DMS153 treated with DMSO at 0.1 percent for 48 hours (cell line): Measurements from ENCODE around the gene MARK4.
A peak's percentile ranks its signal among the peaks of the same experiment; 100 is the strongest.
"Not testable (repeated sequence)": the region's sequence is repeated elsewhere in the genome, so short reads cannot be mapped to it uniquely, and the experiment has no call there.

Experiments used
- DNase-seq: peaks from one replicate; lab custom pipeline; 2025; ENCODE audit not compliant: unreplicated experiment; lab: John Stamatoyannopoulos, UW

Gene MARK4

DNA sequence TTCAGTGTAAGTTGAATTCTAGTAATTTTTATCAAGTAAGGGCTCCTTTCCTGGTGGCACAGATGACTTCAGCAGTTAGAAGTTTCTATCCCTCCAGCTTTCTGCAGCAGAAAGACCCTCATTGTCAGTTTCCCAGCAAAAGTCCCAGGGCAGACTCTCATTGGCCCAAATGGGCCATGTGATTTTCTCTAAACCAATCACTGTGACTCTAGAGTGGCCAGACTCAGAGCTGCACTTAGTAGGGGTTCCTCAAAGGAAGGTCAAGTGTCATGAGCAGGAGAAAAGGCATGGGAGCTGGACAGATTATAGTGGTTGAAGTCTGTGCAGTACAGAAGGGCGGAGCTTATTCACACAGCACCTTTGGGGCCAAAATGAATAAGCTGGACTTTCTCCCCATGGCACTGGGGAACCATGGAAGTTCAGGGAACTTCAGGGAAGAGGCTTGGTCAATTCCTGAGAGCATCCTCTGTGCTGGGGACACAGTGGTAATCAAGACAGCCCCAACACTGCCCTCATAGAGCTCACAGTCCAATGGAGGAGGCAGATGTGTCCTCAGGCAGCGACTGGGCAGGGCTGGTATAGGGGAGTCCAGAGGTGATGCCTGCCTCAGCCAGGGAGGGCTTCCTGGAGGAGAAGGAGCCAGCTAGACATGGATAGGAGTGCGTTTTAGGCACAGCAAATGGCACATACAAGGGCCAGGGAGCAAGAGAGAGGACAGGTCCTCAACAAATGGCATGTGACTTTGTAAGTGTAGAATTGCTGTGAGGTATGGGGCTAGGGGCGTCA lies 53.3 kb downstream of the MARK4 start:
- DNase-seq = no peak

DNA sequence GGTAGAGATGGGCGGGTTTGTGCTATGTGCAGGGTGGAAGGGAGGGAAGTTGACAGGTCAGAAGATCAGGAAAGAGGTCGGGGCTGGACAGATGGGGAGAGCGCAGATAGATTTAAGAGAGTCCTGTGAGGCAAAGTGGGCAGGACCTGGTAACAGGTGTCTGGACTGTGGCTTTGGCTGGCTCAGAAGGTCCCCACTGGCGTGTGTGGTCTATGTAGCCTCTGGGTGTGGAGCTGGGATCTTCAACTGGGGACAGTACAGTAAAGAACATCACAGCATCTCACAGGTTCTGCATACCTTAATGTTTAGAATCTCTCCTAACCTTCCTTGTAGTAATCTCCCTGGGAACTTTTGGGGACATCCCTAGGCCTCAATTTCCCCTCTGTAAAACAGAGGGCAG lies 53.9 kb downstream of the MARK4 start:
- no peak for DNase-seq

DNA sequence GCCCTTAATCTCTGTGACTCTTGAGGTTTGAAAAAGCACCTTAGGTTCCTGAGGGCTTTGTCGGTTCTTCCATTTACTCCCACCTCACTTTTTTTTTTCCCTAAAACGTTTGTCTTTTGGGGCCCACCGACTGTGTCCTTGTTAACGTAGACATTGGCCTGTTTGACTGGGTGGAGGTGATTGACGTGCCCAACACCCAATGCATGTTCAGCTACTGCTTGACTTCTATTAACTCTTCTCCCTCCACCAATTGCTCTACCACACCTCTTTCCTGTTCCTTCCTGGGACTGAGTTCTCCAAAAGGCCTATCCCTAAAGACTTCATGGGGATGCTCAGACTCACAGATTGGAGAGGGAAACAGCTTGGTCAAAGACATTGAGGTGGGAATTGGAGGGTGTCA lies 54.4 kb downstream of the MARK4 start:
- no peak for DNase-seq

GRCh38 chr19:45306040-45306439 lies 55.0 kb downstream of the MARK4 start:
- DNase-seq = no peak

- peak; percentile 13 for DNase-seq
These were observed 55.5 kb downstream of the MARK4 start for GRCh38 chr19:45306518-45307027.

- DNase-seq = no peak
These were observed 56.3 kb downstream of the MARK4 start for GRCh38 chr19:45307361-45307760.

GRCh38 chr19:45309322-45309721 lies 58.3 kb downstream of the MARK4 start:
- DNase-seq = not testable (repeated sequence)

DNA sequence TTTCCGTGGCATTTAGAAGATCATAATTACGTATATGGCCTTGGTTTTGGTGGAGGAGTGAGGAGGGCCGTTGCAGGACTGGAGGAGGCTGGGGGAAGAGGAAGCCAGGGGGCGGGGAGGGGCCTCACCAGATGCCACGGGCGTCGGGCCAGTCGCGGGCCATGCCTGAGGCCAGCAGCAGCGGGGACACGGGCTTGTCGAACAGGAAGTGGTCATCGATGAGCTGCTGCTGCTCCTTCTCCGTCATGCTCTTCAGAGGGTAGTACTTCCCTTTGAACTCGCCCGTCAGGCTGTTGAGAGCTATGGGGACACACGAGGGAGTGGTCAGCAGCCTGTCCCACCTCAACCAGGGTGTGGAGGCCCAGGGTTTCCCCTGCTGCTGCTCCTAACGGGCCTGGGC lies 60.5 kb downstream of the MARK4 start:
- DNase-seq = no peak

DNA sequence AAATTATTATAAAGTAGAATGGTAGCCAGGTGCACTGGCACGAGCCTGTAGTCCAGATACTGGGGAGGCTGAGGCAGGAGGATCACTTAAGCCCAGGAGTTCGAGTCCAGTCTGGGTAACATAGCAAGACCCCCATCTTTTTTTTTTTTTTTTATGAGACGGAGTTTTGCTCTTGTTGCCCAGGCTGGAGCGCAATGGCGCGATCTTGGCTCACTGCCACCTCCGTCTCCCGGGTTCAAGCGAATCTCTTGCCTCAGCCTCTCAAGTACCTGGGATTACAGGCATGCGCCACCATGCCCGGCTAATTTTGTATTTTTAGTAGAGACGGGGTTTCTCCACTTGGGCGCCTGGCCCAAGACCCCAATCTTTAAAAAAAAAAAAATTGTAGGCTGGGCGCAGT lies 61.2 kb downstream of the MARK4 start:
- DNase-seq = not testable (repeated sequence)

GRCh38 chr19:45314708-45315245 lies 63.7 kb downstream of the MARK4 start:
- no peak for DNase-seq

DNA sequence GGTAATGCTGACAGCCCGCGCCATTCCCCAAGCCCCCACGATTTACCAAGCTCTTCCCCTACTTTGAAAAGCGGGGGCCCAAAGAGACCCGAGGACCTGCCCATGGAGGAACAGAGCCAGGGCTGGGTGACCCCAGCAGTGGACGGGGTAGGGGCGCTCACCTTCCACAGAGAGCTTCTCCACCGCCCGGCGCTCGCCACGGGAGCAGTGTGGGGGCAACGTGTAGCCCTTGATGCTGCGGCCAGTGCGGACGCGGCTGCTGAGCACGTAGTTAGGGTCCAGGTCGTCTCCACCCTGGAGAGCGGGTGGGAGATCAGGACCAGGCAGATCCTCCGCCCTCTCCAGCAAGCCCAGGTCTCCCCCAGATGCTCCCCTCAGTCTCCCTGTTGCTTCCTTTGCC lies 64.2 kb downstream of the MARK4 start:
- no peak for DNase-seq

DNA sequence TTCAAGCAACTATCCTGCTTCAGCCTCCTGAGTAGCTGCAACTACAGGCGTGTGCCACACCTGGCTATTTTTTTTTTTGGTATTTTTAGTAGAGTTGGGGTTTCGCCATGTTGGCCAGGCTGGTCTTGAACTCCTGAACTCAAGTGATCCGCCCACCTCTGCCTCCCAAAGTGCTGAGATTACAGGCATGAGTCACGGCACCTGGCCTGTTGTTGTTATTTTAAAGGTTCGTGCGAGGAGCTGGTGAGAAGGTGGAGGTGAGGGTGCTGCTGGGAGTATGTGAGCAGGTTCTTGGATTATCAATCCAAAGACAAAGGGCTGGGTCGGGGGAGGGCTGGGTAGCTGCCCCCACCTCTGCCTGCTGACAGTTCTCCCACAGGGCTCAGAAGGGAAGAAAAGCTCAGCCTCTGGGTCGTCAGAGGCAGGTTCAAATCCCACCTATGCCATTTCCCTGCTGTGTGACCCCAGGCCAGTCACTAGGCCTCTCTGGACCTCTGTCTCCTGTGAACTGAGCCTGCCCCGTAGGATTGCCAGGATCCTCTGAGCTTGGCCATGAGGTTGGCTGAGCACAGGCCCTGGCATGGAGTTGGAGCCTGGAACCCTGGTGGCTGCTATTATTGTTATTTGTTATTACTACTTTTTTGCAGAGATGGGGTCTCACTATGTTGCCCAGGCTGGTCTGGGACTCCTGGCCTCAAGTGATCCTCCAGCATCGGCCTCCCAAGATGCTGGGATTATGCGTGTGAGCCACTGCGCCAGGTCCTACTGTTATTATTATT lies 70.1 kb downstream of the MARK4 start:
- no peak for DNase-seq

DNA sequence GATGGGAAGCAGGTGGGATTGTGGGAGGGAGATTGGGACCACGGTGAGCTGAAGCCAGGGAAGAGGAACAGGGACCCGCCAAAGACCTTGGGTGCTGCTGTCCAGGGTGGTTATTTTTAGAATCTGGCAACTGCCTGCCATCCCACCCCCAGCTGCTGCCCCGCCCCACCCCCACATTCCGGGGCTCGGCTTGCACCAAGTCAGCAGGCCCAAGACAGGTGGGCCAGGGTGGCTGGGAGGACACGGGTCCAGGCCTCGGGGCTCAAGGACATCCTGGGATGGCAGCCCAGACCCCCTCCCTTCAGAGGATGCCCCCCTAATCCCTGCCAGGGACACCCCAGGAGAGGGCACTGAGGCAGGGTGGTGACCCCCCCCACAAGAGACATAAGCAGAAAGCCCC lies 70.8 kb downstream of the MARK4 start:
- DNase-seq = no peak

DNA sequence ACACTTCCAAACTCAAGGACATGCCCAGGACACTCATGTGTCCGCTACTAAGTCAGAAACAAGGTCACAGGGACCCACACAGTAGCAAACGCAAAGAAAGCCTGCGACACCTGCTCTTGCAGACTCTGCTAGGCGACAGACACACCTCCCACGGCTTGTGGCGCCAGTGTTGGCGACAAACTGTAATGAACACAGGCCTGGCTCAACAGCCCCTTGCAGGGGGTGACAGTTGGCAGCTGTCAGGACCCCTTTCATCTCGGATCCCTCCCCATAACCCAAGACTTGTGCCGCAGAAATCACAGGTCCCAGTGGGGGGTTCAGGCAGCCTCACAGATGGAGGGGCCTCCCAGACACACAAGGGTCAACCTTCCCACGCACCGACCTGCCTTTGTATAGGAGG lies 71.2 kb downstream of the MARK4 start:
- DNase-seq = peak; percentile 42

GRCh38 chr19:45322744-45323281 lies 71.7 kb downstream of the MARK4 start, which contains the start of gene CKM:
Gene CKM (minus strand): TSS chr19:45322875. CDS start chr19:45319713, 3,162 bp downstream.
- DNase-seq = no peak

- DNase-seq = peak; percentile 21
These were observed 72.6 kb downstream of the MARK4 start for GRCh38 chr19:45323671-45324081.

- no peak for DNase-seq
These were observed 73.4 kb downstream of the MARK4 start for GRCh38 chr19:45324349-45324907.

GRCh38 chr19:45327404-45328143 lies 76.5 kb downstream of the MARK4 start:
- DNase-seq = no peak

DNA sequence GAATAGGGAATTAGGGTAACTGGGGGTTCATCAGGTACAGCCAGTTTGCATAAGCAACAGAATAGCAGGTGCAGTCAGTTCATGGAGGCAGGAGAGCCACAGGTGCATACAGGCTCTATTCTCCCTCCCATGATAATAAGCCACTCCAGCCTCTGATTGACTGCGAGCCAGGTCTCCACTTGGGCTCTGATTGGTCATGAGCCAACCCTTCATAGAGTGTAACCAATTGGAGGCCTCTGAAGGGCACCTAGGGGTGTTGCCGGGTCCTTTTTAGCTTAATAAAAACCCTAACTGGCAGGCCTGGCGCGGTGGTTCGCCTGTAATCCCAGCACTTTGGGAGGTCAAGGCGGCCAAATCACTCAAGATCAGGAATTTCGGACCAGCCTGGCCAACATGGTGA lies 80.3 kb downstream of the MARK4 start:
- DNase-seq = peak; percentile 89

DNA sequence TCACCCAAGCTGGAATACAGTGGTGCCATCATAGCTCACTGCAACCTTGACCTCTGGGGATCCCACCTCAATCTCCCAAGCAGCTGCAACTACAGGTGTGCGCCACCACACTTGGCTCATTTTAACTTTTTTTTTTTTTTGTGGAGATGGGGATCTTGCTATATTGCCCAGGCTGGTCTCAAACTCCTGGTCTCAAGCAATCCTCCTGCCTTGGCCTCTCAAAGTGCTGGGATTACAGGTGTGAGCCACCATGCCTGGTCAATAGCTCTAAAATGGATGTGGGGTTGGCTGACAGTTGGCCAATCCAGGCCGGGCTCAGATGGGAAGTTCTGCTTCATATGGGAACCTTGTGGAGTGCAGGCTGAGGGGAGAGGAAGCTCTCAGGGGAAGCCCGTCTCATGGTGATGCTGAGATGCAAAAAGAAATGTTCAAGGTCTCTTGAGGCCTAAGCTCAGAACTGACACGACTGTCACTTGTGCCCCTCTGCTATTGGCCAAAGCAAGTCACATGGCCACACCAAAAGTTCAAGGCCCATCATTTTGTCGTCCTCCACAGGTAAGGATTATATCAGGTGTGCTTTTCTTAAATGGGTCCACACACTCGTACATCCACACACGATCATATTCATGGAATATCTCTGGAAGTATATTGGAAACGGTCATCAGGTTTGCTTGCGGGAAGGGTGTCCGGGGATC lies 82.7 kb downstream of the MARK4 start:
- DNase-seq = no peak
